HTERT RPE-1 (cell line): ENCODE results near the gene MUC5B.
"Not testable (repeated sequence)": the region's sequence is repeated elsewhere in the genome, so short reads cannot be mapped to it uniquely, and the experiment has no call there.

Experiments used
- in situ Hi-C: fragments of 300-500 bp; cut with MboI; formaldehyde crosslinking; loops from 4 replicates; pipeline ENCODE4 v1.14.3; 2020; ENCODE audit warnings: low sequenced_read_pairs

The MUC5B gene

DNA sequence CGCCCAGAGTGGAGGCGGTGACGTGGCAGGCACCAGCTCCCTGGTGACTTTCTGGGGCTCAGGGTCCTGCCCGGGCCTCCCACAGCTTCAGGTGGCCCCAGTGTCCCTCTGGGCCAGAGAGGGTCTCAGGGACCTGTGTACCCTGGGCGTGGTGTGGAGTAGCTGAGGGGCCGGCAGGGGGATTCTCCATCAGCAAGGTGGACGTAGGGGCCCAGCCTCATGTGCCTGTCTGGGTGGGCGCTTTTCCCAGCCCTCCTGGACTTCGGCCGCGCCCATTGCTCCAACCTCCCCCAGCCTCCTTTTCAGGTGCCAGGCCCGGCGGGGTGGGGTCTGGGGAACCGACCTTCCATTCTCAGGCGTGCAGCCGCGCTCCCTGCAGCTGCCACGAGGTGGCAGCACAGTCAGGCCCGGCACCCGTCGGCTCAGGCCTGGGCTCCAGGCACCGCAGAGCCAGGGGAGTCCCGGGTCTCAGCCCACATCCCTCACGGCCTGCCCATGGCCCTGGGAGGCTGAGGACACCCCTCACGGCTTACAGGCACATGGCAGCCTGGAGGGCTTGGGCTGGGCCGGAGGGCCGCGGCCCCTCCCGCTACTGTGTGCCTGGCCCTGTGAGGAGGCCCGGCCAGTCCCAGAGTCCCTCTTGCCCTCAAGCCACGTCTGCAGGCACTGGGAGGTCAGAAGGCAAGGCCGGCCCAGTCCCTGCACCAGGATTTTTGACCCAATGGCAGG is 19.9 kb upstream of the MUC5B start:
- in situ Hi-C loops, result no loop called here

DNA sequence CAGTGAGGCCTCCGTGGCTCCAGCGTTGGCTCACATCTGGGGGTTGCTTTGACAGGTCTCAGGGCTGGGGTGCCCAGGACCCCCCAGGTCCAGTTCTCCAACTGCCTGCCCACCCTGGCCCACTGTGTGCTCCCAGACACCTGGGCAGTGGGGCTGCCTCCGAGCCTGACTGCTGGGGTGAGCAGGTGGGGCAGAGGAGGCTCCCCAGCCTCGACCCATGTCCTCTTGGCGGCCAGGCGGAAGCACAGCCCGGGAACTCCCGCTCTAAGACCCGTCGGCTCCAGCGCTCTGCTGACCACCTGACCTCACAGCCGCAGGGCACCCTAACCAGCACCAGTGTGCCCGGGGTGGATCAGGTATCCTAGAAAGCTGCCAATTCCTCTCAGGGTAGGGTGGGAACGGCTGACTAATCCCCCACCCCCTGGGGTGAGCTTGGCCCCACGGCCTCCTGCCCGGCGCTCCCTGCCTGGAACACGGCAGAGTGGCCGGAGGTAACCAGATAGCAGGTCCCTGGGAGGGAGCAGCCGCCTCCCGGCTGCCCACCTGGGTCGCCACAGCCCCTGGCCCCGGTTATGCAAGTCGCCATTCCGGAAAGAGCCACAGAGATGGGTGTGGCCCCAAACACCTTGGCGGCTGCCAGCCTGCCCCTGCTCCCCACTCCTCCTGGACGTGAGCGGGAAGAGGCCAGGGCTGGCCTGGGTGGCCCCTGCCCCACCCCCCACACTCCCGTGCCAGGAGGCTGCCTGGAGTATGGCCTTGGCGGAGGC is 19.2 kb upstream of the MUC5B start:
- in situ Hi-C loops, result no loop called here

DNA sequence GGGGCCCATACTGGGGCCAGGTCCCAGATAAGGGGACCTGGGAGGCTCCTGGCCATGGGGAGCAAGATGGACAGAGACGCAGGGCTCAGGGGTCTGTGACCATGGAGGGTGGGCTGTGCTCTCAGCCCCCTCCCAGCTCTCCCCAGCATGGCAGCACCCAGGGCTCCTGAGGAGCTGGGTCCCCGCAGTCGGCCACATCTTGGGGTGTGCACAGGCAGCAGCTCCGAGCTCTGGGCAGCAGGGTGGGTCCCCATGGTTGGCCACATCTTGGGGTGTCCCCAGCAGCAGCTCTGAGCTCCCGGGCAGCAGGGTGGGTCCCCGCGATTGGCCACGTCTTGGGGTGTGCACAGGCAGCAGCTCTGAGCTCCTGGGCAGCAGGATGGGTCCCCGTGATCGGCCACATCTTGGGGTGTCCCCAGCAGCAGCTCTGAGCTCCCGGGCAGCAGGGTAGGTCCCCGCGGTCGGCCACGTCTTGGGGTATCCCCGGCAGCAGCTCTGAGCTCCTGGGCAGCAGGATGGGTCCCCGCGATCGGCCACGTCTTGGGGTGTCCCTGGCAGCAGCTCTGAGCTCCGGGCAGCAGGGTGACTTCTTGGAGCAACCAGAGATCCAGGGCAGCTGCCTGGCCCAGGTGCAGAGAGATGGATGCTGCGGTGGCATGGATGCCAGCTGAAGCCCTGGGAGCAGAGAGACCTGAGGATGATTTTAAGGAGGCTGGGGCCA is 18.3 kb upstream of the MUC5B start:
- in situ Hi-C loops, result no loop called here

DNA sequence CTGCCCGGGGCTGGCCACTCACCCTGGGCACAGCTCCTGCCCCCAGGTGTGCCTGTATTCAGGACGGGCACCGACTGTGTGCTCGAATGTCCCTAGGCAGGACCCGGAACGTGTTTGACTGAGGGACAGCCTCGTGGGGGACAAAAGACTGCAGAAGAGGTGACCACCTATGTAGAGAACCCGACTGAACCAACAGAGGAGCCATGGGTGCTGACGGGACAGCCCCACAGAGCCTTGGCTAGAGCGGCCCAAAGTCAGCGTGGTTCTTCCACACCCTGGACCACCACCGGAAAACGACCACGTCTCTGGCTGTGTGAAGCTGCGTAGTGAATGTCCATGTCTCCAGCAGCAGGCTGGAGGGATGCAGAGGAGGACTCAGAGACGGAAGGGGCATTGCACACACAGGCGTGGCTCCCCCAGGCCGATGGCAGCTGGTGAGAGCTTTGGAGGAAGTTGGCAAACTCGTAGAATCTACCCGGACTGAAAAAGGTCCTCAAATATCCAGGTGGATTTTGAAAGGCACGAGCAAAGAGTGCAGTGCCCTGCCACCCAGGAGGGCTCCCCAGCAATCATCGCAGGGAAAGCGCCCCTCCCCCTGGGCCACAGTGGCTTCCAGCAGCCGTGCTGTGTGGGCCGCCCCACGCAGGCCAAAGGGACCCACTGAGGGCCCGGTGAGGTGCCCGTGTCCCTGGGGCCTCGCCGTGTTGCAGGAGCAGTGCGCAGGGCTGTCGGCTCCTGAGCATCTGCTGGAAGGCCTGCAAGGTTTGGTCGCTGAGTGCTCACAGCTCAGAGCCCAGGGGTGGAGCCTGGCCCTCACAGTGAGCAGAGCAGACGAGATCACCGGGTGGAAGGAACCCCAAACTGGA is 17.5 kb upstream of the MUC5B start:
- in situ Hi-C loops, result no loop called here

DNA sequence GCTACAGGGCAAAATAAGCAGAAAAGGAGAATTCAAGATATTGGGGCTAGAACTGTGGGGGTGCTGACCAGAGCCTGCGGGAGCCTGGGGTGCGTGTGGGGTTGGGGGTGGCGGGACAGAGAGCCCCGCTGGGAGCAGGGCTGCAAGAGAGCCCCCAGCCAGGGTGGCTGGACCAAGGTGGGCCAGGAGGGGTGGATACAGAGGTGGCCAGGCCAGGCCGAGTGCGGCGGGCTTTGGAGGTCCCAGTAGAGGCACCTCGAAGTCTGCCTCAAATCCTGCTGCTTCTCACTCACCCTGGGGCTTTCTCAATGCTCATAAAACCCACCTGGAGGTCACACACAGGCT is 16.9 kb upstream of the MUC5B start:
- in situ Hi-C loops, result no loop called here

DNA sequence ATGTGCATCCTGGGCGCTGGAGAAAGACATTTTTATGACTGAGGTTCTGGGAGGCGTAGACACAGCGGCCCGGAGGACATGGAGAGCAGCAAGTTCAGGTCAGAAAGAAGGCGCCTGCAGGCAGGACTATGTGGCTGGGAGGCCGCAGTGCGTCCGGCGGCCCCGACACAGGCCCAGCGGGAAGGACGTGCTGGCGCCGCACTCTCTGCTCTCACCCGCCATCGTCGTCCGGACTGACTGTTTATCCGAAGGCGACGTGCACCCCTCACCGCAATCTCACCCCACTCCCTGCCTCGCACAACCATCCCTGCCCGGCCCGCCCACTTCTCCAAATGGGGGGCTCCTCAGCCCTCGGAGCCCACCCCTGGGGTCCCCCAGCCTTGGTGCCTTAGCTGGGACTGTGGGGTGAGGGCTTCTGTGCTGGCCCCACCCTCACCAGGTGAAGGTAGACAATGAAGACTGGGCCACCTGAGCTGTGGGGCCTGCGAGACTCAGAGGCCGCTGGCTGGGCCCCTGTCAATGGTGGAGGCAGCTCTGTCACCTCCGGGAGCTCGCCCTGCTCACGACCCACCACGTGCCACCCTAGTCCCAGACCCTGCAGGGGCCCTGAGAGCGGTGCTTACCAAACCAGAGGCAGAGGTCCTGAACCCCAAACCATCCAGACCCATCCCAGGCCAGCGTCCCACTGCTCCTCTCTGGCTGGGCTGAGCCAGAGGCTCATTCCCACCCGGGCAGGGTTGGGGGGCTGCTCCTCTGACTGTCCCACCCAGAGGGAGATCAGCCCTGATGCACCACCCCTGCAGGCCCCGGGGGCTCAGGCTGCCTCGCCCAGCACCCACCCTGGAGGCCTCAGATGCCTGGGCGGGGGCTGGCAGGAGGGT is 16.2 kb upstream of the MUC5B start:
- in situ Hi-C loops, result no loop called here

DNA sequence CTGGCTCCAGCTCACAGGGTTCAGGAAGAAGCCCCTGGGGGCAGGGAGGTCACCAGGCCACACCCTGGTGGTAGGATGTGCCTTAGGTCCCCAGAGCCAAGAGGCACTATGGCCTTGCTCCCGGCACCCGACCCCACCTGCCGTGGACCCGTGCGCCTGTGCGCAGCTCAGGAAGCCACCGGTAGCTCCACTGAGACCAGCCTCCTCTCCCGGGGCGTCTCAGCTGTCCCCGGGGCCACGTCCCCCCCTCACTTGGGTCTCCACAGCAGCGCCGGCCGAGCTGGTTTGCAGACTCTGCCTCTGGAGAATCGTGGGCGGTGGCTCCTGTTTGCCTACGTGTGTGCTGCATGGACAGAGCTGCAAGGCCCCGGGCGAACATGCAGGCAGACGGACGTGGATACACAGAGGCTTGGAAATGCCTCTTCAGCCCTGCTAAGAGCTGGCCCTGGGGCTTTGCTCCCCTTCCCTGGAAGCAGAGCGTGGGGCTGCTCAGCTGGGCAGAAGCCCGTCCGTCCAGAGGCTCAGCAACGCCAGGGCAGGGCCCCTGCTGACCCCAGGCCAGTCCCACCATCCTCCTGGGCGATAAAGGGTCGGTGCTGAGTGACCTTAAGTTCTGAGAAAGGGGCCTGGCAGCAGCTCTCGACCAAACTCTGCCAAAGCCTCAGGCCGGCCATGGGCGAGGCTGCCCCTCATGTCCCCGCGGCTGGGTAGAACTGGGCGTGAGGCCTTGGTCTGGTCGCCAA is 15.3 kb upstream of the MUC5B start:
- in situ Hi-C loops, result no loop called here

DNA sequence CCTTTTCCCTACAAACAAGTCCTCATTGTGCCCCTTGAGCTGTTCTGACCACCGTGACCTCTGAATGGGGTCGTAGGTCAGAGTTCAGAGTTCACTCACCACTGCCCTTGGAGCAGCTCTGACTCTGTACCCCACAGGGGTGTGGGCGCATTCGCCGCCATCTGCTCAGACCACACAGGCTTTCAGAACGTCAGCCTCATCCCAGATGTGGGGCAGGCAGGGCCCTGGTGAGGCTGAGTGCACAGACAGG is 14.8 kb upstream of the MUC5B start:
- in situ Hi-C loops, result no loop called here

DNA sequence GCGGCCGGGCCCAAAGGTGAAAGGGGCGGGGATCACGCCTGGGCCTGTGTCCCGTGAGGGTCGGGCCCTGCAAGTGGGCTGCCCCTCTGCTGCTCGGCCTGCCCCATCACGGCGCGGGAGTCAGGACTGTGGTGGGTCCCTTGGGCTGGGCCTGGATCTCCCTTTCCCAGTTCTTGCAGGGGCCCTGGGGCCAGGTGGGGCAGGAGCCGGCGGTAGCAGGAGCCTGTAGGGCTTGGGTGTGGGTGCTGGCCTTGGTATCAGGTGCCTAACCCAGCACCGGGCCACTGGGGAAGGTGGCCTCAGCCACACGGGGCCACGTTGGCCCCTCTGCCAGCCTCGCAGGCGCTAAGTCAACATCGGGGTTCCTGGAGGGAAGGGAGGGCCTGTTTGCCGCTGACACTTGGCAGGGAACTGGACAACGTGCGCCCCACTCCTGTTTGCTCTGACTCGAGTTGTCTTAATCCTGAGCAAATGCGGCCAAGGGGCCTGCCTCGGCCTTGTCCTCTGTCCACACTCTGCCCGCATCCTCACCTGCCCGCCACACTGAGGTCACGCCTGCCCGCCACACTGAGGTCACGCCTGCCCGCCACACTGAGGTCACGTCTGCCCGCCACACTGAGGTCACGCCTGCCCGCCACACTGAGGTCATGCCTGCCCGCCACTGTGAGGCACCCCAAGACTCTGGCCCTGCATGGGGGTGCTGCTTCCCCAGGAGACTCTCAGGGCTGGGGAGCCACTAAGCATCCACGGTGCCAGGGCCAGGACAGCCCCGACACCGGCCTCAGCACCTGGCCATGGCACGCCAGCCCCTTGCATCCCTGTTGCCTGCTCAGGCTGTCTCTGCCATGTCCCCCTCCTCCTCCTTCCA is 14.2 kb upstream of the MUC5B start:
- in situ Hi-C loops, result no loop called here

DNA sequence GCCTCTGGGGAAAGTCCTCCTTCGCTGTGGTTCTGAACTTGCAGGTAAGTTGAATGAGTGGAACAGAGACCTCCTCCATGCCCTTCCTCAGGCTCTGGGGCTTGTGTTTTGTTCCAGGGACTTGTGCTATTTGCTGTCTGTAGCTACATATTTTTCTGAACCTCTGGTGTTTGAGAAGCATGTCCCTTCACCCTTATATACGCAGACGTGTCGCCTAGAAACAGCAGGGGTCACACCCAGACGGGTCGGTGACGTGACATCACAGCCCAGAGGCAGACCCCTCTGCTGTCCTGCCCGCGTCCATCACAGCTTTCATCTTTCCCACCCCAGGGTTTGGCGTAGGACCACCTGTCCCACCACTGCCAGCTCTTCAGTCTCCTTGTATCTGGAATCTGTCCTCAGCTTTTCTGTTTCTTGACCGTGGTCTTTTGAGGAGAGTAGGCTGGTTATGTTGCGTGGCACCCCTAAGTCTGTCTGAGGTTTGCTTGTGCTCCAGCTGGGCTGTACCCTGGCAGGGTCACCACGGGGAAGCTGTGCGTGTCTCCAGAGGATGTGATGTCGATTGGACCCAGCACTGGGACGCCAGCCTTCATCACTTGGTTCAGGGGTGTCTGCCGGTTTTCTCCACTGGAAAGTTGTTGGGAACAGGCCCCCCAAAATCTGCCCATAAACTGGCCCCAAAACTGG is 13.4 kb upstream of the MUC5B start:
- in situ Hi-C loops, result no loop called here

DNA sequence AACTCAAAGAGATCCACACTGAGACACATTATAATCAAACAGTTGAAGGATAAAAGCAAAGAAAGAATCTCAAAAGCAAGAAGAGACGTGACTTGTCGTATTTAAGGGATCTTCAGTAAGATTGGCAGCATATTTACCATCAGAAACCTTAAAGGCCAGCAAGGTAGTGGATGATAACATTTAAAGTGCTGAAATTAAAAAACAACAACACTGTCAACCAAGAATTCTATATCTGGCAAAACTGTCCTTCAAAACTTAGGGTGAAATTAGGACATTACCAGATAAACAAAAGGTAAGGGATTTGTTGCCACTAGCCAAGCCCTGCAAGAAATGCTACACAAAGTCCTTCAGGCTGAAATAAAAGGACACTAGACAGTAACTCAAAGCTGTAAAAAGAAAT is 11.0 kb upstream of the MUC5B start:
- in situ Hi-C loops, result no loop called here

DNA sequence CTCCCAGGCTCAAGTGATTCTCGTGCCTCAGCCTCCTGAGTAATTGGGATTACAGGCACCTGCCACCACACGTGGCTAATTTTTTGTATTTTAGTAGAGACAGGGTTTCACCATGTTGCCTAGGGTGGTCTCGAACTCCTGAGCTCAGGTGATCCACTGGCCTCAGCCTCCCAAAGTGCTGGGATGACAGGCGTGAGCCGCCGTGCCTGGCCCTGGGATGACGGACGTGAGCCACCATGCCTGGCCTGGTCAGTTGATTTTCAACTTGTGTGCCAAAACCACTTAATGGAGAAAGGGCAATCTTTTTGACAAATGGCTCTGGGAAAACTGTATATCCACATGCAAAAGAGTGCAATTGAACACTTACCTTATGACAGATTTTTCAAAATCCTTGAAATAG is 7.0 kb upstream of the MUC5B start:
- in situ Hi-C loops, result not testable (repeated sequence)

DNA sequence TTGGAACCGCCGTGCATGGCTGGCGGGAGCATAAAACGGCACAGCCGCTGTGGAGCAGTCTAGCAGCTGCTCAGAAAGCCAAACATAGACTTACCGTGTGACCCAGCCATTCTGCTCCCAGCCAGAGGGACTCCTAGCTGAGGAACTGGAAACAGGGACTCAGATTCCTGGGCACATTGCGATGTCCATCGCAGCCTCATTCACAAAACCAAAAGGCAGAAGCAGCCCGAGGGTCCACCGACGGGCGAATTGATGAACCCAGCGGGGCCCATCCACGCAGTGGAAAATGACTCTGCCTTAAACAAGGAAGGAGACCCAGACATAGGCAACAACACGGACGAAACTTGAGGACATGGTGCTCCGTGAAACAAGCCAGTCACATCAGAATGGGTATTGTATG is 5.7 kb upstream of the MUC5B start:
- in situ Hi-C loops, result no loop called here

DNA sequence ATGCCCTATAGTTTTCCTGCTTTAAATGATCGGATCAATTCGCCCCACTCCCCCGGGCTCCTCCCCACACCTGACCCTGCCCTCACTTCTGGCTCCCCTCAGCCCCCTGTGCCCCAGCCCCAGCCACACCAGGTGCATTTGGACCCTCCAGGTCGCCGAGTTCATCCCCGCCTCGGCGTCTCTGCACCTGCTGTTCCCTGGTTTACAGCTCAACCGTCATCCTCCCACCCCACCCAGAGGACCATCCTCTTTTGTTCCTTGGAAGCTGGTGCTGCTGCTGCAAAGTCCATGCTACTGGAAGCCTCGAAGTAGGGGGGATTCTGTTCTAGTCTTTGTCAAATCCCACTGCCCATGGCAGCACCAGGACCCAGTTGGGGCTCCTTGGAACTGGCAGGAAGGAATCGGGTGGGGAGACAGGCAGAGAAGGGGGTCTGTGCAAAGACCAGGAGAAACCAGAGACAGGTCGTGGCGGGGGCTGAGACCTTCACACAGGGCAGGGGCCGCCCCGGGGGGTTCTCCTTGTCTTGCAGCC is 4.5 kb upstream of the MUC5B start:
- in situ Hi-C loops, result no loop called here

DNA sequence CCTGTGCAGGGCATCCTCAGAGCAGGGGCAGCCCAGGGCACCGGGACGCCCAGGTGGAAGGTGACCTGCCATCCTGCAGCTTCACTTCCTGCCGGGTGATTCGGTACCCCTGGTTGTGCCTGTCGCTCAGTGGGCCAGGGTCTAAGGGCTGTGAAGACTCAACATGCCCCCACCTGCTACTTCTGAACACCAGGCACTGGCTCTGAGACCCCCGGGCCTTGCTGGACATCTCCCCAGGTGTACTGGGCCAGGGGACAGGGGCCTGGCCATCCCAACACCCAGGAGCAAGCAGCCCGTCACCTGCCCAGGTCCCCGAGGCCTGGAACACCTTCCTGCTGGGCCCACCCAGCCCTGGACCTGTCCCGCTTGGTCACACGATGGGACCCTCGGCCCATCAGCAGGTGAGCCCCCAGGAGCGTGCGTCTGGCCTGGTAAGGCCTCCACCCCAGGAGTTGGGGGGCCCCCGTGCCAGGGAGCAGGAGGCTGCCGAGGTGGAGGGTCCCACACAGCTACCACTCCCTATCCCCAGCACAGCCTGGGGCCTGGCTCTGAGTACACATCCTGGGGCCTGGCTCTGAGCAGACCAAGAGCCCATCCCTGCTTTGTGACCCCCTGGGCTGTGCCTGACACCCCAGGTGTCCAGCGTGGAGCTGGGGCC is 3.9 kb upstream of the MUC5B start:
- in situ Hi-C loops, result no loop called here

DNA sequence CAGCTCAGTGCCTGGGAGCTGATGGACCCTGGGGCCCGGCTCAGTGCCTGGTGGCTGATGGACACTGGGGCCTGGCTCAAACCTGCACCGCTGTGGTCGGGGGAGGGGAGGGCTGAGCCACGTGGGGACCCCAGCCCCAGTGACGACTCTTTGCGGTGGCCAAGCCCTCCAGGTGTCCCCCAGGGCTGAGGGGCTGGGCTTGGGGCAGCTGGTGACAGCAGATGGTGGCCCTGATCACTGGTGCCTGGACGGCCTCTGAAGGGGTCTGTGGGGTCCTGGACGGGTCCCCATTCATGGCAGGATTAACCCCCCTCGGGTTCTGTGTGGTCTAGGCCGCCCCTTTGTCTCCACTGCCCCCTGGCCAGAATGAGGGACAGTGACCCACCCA is 3.4 kb upstream of the MUC5B start:
- in situ Hi-C loops, result no loop called here
